ENCODE data around the gene BCAS3. TPM values are rescaled to one million over a fixed set of nuclear protein-coding genes. Genes with fewer than 3 reads are reported as not detected.

Gene BCAS3
- polyA plus RNA-seq, 6 donors from 2014 or later: 22.0 to 38.9 (median 24.5) TPM

DNA sequence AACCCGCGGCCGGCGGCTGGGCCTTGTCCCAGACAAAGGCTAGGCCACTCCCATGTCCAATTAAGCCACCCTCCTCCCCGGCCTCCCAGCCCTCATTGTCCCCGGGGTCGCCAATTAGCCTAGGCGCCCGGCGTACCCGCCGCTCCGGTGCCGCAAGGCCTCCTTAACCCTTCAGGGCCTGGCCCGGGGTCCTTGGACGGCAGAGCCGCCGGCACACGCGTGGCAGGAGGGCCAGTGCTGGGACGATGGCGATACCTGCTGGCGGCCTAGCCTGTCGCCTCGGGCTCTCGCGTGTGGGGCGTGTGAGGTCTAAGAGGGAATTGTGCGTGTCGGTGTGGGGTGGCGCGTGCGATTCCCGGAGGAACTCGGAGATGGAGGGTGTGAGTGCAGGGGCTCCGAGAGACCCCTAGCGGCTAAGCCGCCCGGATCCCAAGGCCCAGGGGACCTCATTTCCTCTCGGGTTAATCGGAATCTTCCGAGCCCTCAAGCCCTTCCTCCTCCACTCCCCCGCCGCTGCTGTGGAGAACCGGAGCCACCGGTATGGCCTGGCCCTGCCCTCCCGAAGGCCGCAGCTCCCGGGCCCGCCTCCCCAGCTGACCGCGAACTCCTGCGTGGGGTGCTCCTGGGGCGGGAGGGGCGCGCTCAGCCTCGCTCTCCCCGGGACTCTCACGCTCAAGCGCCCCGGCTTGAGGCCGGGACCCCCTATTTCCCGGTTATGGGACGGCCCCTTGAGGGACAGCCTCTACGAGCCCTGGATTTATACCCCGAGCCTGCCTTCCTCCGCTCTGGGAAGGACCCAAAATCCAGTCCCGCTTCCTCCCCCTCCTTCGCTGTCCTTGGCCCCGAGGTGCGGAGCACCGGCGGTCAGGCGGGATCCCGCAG lies 733.9 kb downstream of the BCAS3 start:
- ATAC-seq (ENCODE audit: low read depth in 2 of 2) (no peak), DNase-seq (no peak)
- H3K27ac Mint-ChIP-seq: no peak overlapping the region
- no peaks in the 10 kb centered on the region for H3K9me3 Mint-ChIP-seq
- peaks cover 21 to 36% (median 32%) of the 10 kb centered on the region in 3 donors for H3K4me1 Mint-ChIP-seq
- H3K36me3 Mint-ChIP-seq: no peaks in the 10 kb centered on the region
- H3K27me3 Mint-ChIP-seq: peaks cover 49 to 69% (median 57%) of the 10 kb centered on the region in 3 donors
- H3K4me3 Mint-ChIP-seq: peak overlapping the region; percentile 51 to 91 (median 78)

DNA sequence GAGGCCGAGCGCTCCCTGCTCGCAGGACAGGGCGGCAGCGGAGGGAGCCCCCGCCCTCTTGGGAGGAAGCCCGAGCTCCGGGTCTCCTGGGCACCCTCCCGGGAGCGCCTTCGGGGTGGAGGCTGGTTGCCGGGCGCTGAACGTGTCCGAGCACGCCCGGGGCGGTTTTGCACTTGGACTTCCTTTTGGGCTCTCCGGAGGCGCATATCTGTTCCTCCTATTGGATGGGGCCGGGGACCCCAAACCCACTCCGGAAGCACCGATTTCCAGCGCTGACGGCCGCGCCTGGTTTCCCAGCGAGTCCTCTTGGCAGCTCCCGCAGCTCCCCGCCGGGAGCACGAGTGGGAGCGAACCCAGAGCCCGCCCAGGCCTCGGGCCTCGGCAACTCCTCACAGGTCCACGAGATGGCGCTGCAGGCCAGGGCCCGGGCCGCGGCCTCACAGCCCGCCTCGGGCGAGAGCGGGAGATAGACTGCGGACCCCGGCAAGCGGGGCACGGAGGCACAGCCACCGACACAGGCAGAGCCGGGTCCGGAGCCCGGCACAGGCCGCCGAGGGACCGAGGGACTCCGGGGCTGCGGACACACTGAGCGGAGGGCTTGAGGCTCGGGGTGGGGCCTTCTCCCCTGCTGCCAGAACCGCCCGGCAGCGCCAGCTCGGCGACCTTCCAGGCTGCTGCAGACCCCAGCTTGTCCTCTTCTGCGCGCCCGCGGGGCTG lies 734.6 kb downstream of the BCAS3 start:
- Mint-ChIP-seq H3K27me3 (peaks cover 45 to 69% (median 56%) of the 10 kb centered on the region in 3 donors), H3K27ac (no peak overlapping the region), H3K36me3 (no peaks in the 10 kb centered on the region), H3K4me3 (peak overlapping the region; percentile 47 to 88 (median 76)), H3K9me3 (no peaks in the 10 kb centered on the region), H3K4me1 (peaks cover 23 to 33% (median 31%) of the 10 kb centered on the region in 3 donors)
- ATAC-seq (ENCODE audit: low read depth in 2 of 2): peak; percentile 71 to 75
- DNase-seq: peak; percentile 82

DNA sequence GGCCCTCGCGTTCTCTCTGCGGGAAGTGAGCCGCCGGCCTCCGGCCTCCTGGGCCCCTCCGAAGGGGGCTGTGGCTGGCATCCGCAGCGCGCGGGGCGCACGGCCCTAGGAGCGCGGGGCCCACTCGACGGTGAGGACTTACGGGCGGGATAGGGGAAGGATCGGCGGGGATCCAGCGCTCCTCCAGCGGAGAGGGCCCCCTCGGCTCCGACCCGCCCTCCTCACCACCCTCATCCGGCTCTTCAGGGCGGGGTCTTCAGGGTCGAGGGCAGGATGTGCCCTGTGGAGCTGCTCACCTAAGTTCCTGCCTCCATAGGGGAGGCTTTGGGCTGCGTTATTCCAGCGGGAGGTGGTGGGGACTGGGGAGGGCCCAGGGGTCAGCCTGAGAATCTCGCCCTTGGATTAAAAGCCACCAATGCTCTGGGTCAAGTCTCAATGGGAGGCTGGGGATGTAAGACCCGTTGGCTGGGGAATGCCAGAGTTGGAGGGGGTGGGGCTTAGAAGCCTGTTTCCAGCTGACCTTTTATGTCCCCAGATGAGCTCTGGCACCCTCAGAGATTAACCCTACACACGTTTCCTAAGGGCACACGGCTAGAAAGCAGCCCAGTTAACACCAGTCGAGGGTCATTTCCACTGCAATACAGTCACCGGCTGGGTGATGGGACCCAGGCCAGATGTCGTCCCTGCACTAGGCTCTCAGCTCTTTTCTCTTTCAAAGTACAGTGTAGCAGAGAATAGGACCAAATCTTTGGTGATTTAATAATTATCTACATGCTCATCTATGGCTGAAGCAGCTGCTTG lies 735.4 kb downstream of the BCAS3 start:
- peak in 1 of 2 donors; percentile 7 for ATAC-seq (ENCODE audit: low read depth in 2 of 2)
- Mint-ChIP-seq H3K9me3 (no peaks in the 10 kb centered on the region), H3K4me3 (peak overlapping the region; percentile 51 to 84 (median 71)), H3K4me1 (peaks cover 23 to 26% (median 23%) of the 10 kb centered on the region in 3 donors), H3K27ac (peak overlapping the region in 1 of 6 donors; percentile 33), H3K36me3 (no peaks in the 10 kb centered on the region), H3K27me3 (peaks cover 38 to 66% (median 52%) of the 10 kb centered on the region in 3 donors)
- DNase-seq: no peak

DNA sequence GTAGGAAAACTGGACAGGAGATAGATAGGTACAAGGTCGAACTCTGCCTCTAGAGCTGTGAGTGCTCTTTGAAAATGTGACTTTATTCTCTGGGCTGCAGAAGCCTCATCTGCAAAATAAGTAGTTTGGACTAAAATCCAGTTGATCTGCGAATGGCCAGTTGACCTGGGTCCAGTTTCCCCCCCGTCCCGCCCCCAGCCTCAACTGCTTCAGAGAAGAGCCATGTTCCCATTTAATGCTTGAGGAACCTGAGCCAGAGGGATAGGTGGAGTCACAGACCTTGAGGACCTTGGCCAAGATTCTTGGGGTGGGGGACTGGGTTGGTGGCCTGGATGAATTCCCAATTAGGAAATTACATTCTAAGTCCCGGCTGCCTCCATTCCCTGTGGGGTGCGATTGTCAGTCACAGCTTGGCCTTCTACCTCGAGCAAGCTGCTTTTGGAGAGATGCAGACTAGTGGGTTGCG lies 736.0 kb downstream of the BCAS3 start:
- Mint-ChIP-seq H3K4me1 (peaks cover 17 to 24% (median 18%) of the 10 kb centered on the region in 3 donors), H3K27ac (no peak overlapping the region), H3K9me3 (no peaks in the 10 kb centered on the region), H3K4me3 (peak overlapping the region in 7 of 8 donors; percentile 51 to 79 (median 70)), H3K27me3 (peaks cover 40 to 66% (median 49%) of the 10 kb centered on the region in 3 donors), H3K36me3 (no peaks in the 10 kb centered on the region)
- no peak for ATAC-seq (ENCODE audit: low read depth in 2 of 2)
- no peak for DNase-seq

DNA sequence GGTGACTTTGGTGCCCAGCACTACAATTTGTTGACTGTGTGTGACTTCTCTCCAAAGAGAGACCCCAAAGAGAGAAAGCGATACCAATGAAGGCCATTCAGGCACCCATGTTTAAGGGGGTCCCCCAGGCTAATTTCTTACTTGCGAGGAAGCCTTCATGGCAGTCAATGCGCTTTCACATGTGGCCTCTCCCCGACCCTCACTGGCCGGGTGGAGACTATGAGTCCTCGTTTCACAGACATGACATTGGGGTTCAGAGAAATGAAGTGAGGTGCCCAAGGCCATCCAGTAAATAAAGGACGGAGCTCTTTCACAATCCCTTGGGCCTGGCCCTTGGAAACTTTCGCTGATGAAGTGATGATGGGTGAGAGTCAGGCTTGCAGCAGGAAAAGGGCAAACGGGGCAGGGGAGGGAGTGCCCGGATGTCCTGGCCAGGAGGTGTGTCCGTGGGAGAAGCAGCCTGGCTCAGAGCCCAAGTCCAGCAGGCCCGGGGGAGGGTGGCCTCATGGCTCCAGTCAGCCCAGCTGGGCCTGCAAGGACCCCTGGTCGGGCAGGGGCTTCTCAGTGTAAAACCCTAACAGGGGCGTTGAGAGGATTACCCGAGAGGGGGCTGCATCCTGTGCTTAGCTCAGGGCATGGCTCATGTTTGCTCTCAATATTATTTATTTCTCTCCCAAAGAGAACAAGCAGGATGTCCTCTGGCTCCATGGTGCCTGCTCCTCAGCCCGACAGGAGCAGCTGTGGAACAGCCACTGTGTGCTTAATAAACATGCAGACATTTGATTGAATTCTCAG lies 736.7 kb downstream of the BCAS3 start:
- peaks cover 40 to 70% (median 52%) of the 10 kb centered on the region in 3 donors for H3K27me3 Mint-ChIP-seq
- H3K36me3 Mint-ChIP-seq: no peaks in the 10 kb centered on the region
- peaks cover 15 to 21% (median 16%) of the 10 kb centered on the region in 3 donors for H3K4me1 Mint-ChIP-seq
- H3K27ac Mint-ChIP-seq: no peak overlapping the region
- DNase-seq (no peak), ATAC-seq (ENCODE audit: low read depth in 2 of 2) (no peak)
- H3K9me3 Mint-ChIP-seq: no peaks in the 10 kb centered on the region
- H3K4me3 Mint-ChIP-seq: peak overlapping the region in 2 of 8 donors; percentile 15 to 53

DNA sequence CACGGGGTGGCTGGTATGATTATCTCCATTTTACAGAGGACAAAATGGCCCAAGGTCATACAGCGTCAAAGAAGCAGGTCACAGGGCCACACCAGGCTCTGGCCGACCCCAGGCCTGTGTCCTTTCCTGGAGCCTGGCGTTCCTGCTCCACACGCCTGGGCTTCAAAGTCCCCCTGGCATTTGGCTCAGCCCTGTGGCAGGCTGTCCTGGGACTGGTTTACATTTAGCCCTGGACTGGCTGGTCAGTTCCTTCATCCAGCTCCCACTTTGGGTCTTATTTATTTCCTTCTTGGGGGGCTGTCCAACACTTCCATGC lies 737.2 kb downstream of the BCAS3 start:
- Mint-ChIP-seq H3K27ac (no peak overlapping the region), H3K9me3 (no peaks in the 10 kb centered on the region), H3K36me3 (no peaks in the 10 kb centered on the region), H3K4me3 (peak overlapping the region in 1 of 8 donors; percentile 38), H3K27me3 (peaks cover 39 to 74% (median 57%) of the 10 kb centered on the region in 3 donors), H3K4me1 (peaks cover 15 to 19% (median 16%) of the 10 kb centered on the region in 3 donors)
- no peak for DNase-seq
- no peak for ATAC-seq (ENCODE audit: low read depth in 2 of 2)

DNA sequence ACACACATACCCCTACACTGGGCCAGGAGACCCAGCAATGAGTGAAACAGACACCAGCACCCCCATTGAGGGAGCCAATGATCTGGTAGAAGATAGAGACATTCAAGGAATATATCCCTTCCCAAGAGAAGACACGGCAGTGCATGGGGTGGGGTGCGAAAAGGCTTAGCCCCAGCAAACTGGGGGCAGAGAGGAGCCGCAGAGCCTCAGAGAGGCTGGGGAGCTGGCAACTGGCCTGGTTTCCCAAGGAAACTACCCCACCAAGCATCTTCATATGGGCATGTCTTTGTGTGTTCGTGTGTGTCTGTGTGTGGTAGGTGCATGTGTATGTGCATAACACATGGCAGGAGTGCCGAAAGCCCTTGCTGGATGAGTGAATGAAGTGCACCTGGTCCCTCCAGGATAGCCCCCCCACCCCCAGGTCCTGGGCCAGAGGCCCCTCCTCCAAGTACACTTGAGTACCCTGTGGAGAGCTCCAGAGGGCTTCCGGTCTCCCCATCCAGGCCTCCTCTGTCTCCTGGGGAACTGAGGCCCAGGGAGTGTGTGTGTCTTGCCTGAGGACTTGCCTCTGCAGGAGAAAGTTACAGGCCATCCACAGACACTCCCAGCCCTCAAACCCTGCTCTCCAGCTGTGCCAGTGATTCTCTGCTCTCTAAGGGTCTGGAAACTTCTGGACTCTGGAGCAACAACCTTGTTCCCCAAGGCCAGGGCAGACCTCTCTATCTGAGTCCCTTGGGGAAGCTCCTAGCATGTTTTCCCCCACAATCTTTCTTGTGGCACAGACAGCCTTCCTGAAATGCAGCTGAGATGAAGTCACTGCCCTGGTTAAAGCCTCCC lies 737.9 kb downstream of the BCAS3 start:
- H3K36me3 Mint-ChIP-seq: no peaks in the 10 kb centered on the region
- no peak for DNase-seq
- ATAC-seq (ENCODE audit: low read depth in 2 of 2): no peak
- H3K9me3 Mint-ChIP-seq: no peaks in the 10 kb centered on the region
- peak overlapping the region in 2 of 8 donors; percentile 37 to 38 for H3K4me3 Mint-ChIP-seq
- H3K4me1 Mint-ChIP-seq: peaks cover 8 to 12% (median 11%) of the 10 kb centered on the region in 3 donors
- H3K27me3 Mint-ChIP-seq: peaks cover 37 to 74% (median 57%) of the 10 kb centered on the region in 3 donors
- no peak overlapping the region for H3K27ac Mint-ChIP-seq

DNA sequence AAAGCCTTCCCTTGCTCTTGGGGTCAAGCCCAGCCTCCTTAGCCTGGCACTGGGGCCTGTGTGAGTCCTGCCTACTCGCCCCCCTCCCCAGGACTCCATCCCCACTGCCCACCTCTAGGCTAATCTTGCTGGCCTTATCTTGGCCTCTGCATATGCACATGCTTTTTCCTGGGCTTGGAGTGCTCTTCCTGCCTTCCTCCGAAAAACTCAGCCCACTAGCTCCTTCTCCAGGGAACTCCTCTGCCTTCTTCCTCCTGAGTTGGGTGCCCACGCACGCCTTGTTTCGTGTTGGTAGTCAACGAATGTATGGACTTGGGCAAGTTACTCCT lies 738.5 kb downstream of the BCAS3 start:
- ATAC-seq (ENCODE audit: low read depth in 2 of 2): no peak
- Mint-ChIP-seq H3K36me3 (no peaks in the 10 kb centered on the region), H3K27me3 (peaks cover 40 to 78% (median 62%) of the 10 kb centered on the region in 3 donors), H3K4me3 (peak overlapping the region in 1 of 8 donors; percentile 38), H3K27ac (no peak overlapping the region), H3K4me1 (peaks cover 5 to 11% (median 9%) of the 10 kb centered on the region in 3 donors), H3K9me3 (no peaks in the 10 kb centered on the region)
- no peak for DNase-seq

DNA sequence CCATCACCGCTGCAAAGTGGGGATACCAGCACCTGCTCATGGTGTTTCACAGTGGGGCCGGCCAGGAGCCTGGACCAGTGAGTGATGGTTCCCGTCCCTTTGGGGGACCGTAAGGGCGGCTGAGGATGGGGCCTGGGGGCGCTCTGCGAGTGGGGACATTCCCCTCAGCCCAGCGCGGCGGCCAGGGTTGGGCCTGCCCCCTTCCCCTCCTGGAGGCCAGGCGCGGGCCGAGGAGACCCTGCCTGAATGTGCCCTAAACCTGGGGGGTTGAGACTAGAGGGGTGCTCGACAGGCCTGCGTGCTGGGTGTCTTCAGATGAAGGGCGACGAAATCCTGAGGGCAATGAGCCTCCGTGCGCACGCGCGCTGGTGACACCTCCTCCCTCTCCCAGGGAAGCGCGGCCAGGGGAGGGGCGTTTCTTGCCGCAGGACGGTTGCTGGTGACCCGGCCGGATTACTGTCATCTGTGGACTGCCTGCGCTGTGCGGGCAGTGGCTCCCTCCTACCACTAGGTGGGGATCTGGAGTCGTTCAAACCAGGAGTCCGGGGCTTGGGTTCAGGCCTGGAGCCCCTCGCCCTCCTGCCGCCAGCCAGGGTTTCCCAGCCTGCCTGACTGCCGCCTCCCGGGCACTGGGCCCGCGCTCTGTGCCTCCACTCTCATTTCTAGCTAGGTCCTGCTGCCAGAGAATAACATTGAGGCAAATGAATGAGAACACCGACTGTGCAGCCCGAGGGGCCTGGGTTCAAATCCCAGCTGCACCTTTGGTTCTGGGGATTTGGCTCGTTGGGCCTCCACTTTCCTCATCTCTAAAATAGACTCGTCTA lies 739.1 kb downstream of the BCAS3 start:
- Mint-ChIP-seq H3K27ac (no peak overlapping the region), H3K4me3 (peak overlapping the region in 1 of 8 donors; percentile 47), H3K9me3 (no peaks in the 10 kb centered on the region), H3K4me1 (peaks cover 5 to 11% (median 9%) of the 10 kb centered on the region in 3 donors), H3K27me3 (peaks cover 42 to 84% (median 67%) of the 10 kb centered on the region in 3 donors), H3K36me3 (no peaks in the 10 kb centered on the region)
- DNase-seq: no peak
- ATAC-seq (ENCODE audit: low read depth in 2 of 2): peak; percentile 30 to 43

DNA sequence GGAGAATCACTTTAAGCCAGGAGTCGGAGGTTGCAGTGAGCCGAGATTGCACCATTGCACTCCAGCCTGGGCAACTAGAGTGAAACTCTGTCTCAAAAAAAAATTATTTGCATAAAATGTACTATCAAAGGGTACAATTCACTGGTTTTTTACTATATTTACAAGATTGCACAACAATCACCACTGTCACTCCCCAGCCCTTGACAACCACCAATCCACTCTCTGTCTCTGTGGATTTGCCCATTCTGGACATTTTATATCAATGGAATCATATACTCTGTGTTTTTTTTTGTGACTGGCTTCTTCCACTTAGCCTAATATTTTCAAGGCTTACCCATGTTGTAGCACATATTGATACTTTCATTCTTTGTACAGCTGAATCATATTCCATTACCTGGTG lies 740.8 kb downstream of the BCAS3 start:
- ATAC-seq (ENCODE audit: low read depth in 2 of 2) (no peak), DNase-seq (no peak)
- Mint-ChIP-seq H3K9me3 (peaks cover 0 to 2% (median 0%) of the 10 kb centered on the region in 7 donors), H3K4me1 (peaks cover 0 to 7% (median 6%) of the 10 kb centered on the region in 3 donors), H3K36me3 (no peaks in the 10 kb centered on the region), H3K4me3 (no peak overlapping the region), H3K27me3 (peaks cover 49 to 92% (median 77%) of the 10 kb centered on the region in 3 donors), H3K27ac (no peak overlapping the region)

DNA sequence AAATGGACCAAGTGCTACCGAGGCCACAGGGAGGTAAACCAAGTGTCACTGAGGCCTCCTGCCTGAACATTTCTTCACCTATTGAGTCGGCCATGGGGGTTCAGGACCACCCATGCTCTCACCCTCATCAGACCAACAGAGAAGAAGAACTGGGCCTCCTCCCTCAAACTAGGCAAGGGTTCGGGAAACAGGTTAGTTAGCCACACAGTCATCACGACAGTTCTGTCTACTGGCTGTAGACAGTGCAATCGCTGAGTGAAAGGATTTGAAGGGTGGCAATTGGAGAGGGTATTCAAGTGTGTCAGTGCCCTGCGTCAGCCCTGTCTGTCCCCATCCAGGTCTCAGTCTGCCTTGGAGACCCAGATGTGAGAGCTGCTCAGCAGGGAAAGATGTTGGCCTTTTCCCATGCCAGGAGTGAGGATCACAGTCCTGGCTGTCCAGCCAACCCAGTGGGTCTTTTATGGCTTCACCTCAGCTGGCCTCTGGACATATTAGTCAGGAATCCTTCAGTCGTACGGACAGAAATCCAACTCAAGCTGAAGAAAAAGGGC lies 741.9 kb downstream of the BCAS3 start:
- Mint-ChIP-seq H3K4me1 (peaks cover 0 to 6% (median 5%) of the 10 kb centered on the region in 3 donors), H3K27ac (peak overlapping the region in 2 of 6 donors; percentile 5 to 32)

More for the DNA sequence above, 741.9 kb downstream of the BCAS3 start:
- H3K4me3 Mint-ChIP-seq: no peak overlapping the region
- H3K27me3 Mint-ChIP-seq: peaks cover 49 to 92% (median 81%) of the 10 kb centered on the region in 3 donors
- no peak for DNase-seq
- H3K36me3 Mint-ChIP-seq: no peaks in the 10 kb centered on the region
- peaks cover 0 to 4% (median 0%) of the 10 kb centered on the region in 7 donors for H3K9me3 Mint-ChIP-seq
- no peak for ATAC-seq (ENCODE audit: low read depth in 2 of 2)
